ENCODE data around the gene STK32C.
"Not testable (repeated sequence)": the region's sequence is repeated elsewhere in the genome, so short reads cannot be mapped to it uniquely, and the experiment has no call there.

STK32C gene

DNA sequence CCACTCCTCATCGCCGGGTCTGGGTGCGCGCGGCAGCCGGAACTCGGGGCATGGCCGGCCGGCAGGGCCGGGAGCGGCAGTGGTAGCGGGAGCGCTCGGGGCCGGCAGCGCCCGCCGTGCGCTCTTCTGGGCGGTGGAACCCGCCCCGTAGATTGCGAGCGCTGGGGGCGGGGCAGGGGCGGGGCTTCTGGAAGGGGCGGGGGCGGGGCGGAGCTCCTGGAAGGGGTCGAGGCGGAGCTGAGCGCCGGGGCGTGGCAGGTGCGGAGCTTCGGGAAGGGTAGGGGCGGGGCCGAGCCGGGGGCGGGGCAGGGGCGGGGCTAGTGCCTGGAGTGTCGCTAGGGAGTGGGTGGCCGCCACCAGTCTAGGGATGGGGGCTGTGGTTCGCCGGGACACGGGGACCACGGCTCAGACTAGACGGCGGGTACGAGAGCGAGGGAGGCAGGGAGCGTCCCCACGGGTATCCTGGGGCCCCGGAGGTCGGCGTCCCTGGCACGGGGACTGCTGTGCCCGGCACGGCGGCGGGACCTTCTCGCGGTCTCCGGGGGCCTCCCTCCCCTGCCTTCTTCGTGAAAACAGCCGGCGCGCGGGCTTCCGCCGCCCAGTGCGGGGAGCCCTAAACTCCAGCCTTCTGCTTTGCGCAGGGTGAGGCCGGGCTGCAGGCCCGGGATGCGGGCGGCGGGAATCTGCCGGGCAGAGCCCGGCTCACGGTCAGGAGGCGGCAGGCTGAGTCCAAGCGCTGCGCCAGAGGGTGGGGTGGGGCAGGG lies at the start of gene STK32C:
Gene STK32C, minus strand, starts transcription at position 128 of the 764 bp plus-strand sequence. Its CDS starts 117 bp downstream, at position 11.
- Histone ChIP-seq H3K36me3 (ENCODE audit: control insufficient read depth in 2 of 2, insufficient read depth in 2 of 2, low read length in 2 of 2) (no peaks in the 10 kb centered on the region), H3K4me3 (ENCODE audit: low read length in 2 of 2) (peak within 1 kb of the TSS; percentile 72 to 89), H3K4me1 (ENCODE audit: control insufficient read depth in 2 of 2, insufficient read depth in 2 of 2, low read length in 2 of 2) (peaks cover 4 to 9% of the 10 kb centered on the region in 2 donors), H3K27me3 (ENCODE audit: control insufficient read depth in 2 of 2, insufficient read depth in 2 of 2, low read length in 2 of 2) (peaks cover 0 to 10% of the 10 kb centered on the region in 2 donors), H3K9ac (ENCODE audit: low read depth in 1 of 2, low read length in 2 of 2) (peak within 1 kb of the TSS; percentile 52 to 70), H3K27ac (ENCODE audit: low read depth in 2 of 2, low read length in 2 of 2) (peak within 1 kb of the TSS; percentile 45 to 58), H3K9me3 (ENCODE audit: control insufficient read depth in 2 of 2, low read length in 2 of 2) (no peaks in the 10 kb centered on the region)

DNA sequence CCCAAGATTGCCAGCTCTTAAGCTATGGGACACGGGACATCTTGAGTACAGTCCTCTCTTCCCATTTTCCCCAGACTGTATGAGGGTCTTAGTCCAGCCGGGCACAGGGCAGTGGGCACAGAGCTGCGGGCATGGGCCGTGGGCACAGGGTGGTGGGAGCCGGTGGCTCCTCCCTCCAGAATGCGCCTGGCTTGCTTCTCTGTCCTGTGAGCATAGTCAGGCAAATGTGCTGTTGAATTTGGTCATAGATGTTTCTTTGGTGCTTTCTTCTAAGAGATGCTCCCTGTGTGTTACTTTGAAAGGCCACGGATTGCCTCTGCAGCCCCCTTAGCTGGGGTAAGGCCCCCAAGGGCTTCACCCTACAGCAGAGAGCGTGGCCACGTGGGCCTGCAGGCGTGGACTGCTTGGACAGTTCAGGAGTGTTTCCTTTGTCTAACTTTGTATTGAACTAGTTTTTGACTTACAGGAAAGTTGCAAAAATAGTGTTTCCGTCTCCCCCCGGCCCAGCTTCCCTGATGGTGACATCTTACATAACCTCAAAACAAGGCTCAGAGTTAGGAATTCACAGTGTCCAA lies 49.0 kb upstream of the STK32C start:
- H3K9me3 ChIP-seq (ENCODE audit: control insufficient read depth in 2 of 2, low read length in 2 of 2) = no peaks in the 10 kb centered on the region
- no peak overlapping the region for H3K27ac ChIP-seq (ENCODE audit: low read depth in 2 of 2, low read length in 2 of 2)
- H3K9ac ChIP-seq (ENCODE audit: low read depth in 1 of 2, low read length in 2 of 2) = no peak overlapping the region
- H3K4me3 ChIP-seq (ENCODE audit: low read length in 2 of 2) = no peak overlapping the region
- H3K27me3 ChIP-seq (ENCODE audit: control insufficient read depth in 2 of 2, insufficient read depth in 2 of 2, low read length in 2 of 2) = no peaks in the 10 kb centered on the region
- H3K36me3 ChIP-seq (ENCODE audit: control insufficient read depth in 2 of 2, insufficient read depth in 2 of 2, low read length in 2 of 2) = no peaks in the 10 kb centered on the region
- no peaks in the 10 kb centered on the region for H3K4me1 ChIP-seq (ENCODE audit: control insufficient read depth in 2 of 2, insufficient read depth in 2 of 2, low read length in 2 of 2)

DNA sequence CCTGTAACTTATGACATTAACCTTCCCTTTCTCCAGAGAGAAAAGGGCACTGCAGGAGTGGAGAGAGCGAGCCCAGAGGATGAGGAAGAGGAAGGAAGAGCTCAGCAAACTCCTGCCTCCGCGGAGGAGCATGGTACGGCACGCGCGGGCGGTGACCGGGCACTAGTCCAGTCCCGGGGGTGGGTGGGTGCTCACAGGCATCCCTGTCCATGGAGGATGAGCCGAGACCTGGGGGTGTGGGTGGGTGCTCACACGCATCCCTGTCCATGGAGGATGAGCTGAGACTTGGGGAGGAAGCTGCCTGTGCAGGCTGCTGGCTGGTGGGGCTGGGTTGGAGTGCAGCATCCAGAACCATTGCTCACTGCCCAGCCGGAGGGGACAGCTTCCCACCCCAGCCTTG lies 48.0 kb upstream of the STK32C start:
- H3K4me3 ChIP-seq (ENCODE audit: low read length in 2 of 2) = no peak overlapping the region
- H3K36me3 ChIP-seq (ENCODE audit: control insufficient read depth in 2 of 2, insufficient read depth in 2 of 2, low read length in 2 of 2) = no peaks in the 10 kb centered on the region
- no peak overlapping the region for H3K9ac ChIP-seq (ENCODE audit: low read depth in 1 of 2, low read length in 2 of 2)
- H3K27me3 ChIP-seq (ENCODE audit: control insufficient read depth in 2 of 2, insufficient read depth in 2 of 2, low read length in 2 of 2) = no peaks in the 10 kb centered on the region
- no peaks in the 10 kb centered on the region for H3K9me3 ChIP-seq (ENCODE audit: control insufficient read depth in 2 of 2, low read length in 2 of 2)
- no peaks in the 10 kb centered on the region for H3K4me1 ChIP-seq (ENCODE audit: control insufficient read depth in 2 of 2, insufficient read depth in 2 of 2, low read length in 2 of 2)
- H3K27ac ChIP-seq (ENCODE audit: low read depth in 2 of 2, low read length in 2 of 2) = no peak overlapping the region

DNA sequence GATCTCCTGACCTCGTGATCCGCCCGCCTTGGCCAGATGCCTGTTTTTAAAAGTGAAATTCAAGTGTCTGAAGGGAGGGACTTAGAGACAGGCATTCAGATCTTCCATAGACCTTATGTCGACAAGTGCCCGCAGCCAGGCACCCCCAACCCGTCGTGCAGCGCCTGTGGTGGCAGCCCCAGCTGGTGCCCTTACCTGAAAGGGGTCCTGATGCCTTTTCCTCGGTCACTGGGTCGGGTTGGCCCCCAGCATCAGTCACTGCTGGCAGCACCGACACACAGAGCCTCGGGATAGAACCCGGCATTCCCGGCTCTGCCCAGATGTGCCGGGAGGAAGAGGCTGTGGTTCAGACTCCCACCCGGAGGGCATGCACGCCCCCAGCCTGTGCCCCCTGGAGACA lies 47.5 kb upstream of the STK32C start:
- Histone ChIP-seq H3K36me3 (ENCODE audit: control insufficient read depth in 2 of 2, insufficient read depth in 2 of 2, low read length in 2 of 2) (no peaks in the 10 kb centered on the region), H3K9ac (ENCODE audit: low read depth in 1 of 2, low read length in 2 of 2) (no peak overlapping the region), H3K4me1 (ENCODE audit: control insufficient read depth in 2 of 2, insufficient read depth in 2 of 2, low read length in 2 of 2) (no peaks in the 10 kb centered on the region), H3K9me3 (ENCODE audit: control insufficient read depth in 2 of 2, low read length in 2 of 2) (no peaks in the 10 kb centered on the region), H3K4me3 (ENCODE audit: low read length in 2 of 2) (no peak overlapping the region), H3K27me3 (ENCODE audit: control insufficient read depth in 2 of 2, insufficient read depth in 2 of 2, low read length in 2 of 2) (no peaks in the 10 kb centered on the region), H3K27ac (ENCODE audit: low read depth in 2 of 2, low read length in 2 of 2) (no peak overlapping the region)

GRCh38 chr10:132354356-132355094 lies 46.8 kb upstream of the STK32C start:
- Histone ChIP-seq H3K27me3 (ENCODE audit: control insufficient read depth in 2 of 2, insufficient read depth in 2 of 2, low read length in 2 of 2) (no peaks in the 10 kb centered on the region), H3K36me3 (ENCODE audit: control insufficient read depth in 2 of 2, insufficient read depth in 2 of 2, low read length in 2 of 2) (no peaks in the 10 kb centered on the region), H3K27ac (ENCODE audit: low read depth in 2 of 2, low read length in 2 of 2) (no peak overlapping the region)

GRCh38 chr10:132353456-132354355 lies 46.0 kb upstream of the STK32C start:
- H3K9me3 ChIP-seq (ENCODE audit: control insufficient read depth in 2 of 2, low read length in 2 of 2) = no peaks in the 10 kb centered on the region
- H3K4me3 ChIP-seq (ENCODE audit: low read length in 2 of 2) = no peak overlapping the region
- H3K36me3 ChIP-seq (ENCODE audit: control insufficient read depth in 2 of 2, insufficient read depth in 2 of 2, low read length in 2 of 2) = no peaks in the 10 kb centered on the region
- H3K27ac ChIP-seq (ENCODE audit: low read depth in 2 of 2, low read length in 2 of 2) = no peak overlapping the region
- no peaks in the 10 kb centered on the region for H3K4me1 ChIP-seq (ENCODE audit: control insufficient read depth in 2 of 2, insufficient read depth in 2 of 2, low read length in 2 of 2)
- no peak overlapping the region for H3K9ac ChIP-seq (ENCODE audit: low read depth in 1 of 2, low read length in 2 of 2)
- no peaks in the 10 kb centered on the region for H3K27me3 ChIP-seq (ENCODE audit: control insufficient read depth in 2 of 2, insufficient read depth in 2 of 2, low read length in 2 of 2)

More at GRCh38 chr10:132354356-132355094, 46.8 kb upstream of the STK32C start:
- Histone ChIP-seq H3K4me3 (ENCODE audit: low read length in 2 of 2) (no peak overlapping the region), H3K4me1 (ENCODE audit: control insufficient read depth in 2 of 2, insufficient read depth in 2 of 2, low read length in 2 of 2) (no peaks in the 10 kb centered on the region), H3K9ac (ENCODE audit: low read depth in 1 of 2, low read length in 2 of 2) (no peak overlapping the region), H3K9me3 (ENCODE audit: control insufficient read depth in 2 of 2, low read length in 2 of 2) (no peaks in the 10 kb centered on the region)

- H3K9ac ChIP-seq (ENCODE audit: low read depth in 1 of 2, low read length in 2 of 2); H3K27me3 ChIP-seq (ENCODE audit: control insufficient read depth in 2 of 2, insufficient read depth in 2 of 2, low read length in 2 of 2); H3K4me3 ChIP-seq (ENCODE audit: low read length in 2 of 2); H3K27ac ChIP-seq (ENCODE audit: low read depth in 2 of 2, low read length in 2 of 2); H3K9me3 ChIP-seq (ENCODE audit: control insufficient read depth in 2 of 2, low read length in 2 of 2); H3K4me1 ChIP-seq (ENCODE audit: control insufficient read depth in 2 of 2, insufficient read depth in 2 of 2, low read length in 2 of 2); H3K36me3 ChIP-seq (ENCODE audit: control insufficient read depth in 2 of 2, insufficient read depth in 2 of 2, low read length in 2 of 2): not testable (repeated sequence)
Measured at GRCh38 chr10:132352462-132353308, 44.9 kb upstream of the STK32C start.

DNA sequence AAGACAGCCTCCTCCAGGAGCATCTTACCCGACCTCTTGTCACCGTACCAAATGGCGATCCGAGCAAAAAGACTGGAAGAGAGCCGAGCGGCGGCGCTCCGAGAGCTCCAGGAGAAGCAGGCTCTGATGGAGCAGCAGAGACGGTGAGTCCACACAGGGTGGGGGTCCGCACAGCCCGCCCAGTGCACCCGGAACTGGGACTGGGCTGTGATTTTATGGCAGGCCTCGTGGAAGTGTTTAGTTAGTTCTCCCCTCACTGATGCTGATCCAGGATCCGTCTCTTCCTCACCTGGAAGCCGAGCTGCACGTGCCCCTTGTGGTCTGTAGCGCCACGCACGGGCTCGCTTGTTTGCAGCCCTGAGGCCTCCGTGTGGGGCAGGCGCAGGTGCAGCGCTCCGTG lies 43.9 kb upstream of the STK32C start:
- Histone ChIP-seq H3K36me3 (ENCODE audit: control insufficient read depth in 2 of 2, insufficient read depth in 2 of 2, low read length in 2 of 2) (no peaks in the 10 kb centered on the region), H3K27me3 (ENCODE audit: control insufficient read depth in 2 of 2, insufficient read depth in 2 of 2, low read length in 2 of 2) (no peaks in the 10 kb centered on the region), H3K9ac (ENCODE audit: low read depth in 1 of 2, low read length in 2 of 2) (no peak overlapping the region), H3K9me3 (ENCODE audit: control insufficient read depth in 2 of 2, low read length in 2 of 2) (no peaks in the 10 kb centered on the region), H3K4me1 (ENCODE audit: control insufficient read depth in 2 of 2, insufficient read depth in 2 of 2, low read length in 2 of 2) (no peaks in the 10 kb centered on the region), H3K27ac (ENCODE audit: low read depth in 2 of 2, low read length in 2 of 2) (no peak overlapping the region), H3K4me3 (ENCODE audit: low read length in 2 of 2) (no peak overlapping the region)

- Histone ChIP-seq H3K27ac (ENCODE audit: low read depth in 2 of 2, low read length in 2 of 2) (no peak overlapping the region), H3K27me3 (ENCODE audit: control insufficient read depth in 2 of 2, insufficient read depth in 2 of 2, low read length in 2 of 2) (no peaks in the 10 kb centered on the region), H3K9ac (ENCODE audit: low read depth in 1 of 2, low read length in 2 of 2) (no peak overlapping the region), H3K36me3 (ENCODE audit: control insufficient read depth in 2 of 2, insufficient read depth in 2 of 2, low read length in 2 of 2) (no peaks in the 10 kb centered on the region), H3K9me3 (ENCODE audit: control insufficient read depth in 2 of 2, low read length in 2 of 2) (no peaks in the 10 kb centered on the region), H3K4me1 (ENCODE audit: control insufficient read depth in 2 of 2, insufficient read depth in 2 of 2, low read length in 2 of 2) (no peaks in the 10 kb centered on the region), H3K4me3 (ENCODE audit: low read length in 2 of 2) (no peak overlapping the region)
Measured at GRCh38 chr10:132350946-132351345, 43.2 kb upstream of the STK32C start.

Data from mucosa of rectum (tissue), 2 donors.